Endodermal cell (in vitro differentiated cells): Measurements from ENCODE around the gene TRMO. TPM values are rescaled to one million over a fixed set of nuclear protein-coding genes. Genes with fewer than 3 reads are reported as not detected.

Experiments
- DNase-seq: peaks from one replicate; pipeline ENCODE4 v3.0.0-alpha.2; 2017
- H3K27ac ChIP-seq: 2 replicates; pipeline ENCODE4 v1.5.1; 2013; ENCODE audit warnings: mild to moderate bottlenecking, low read depth, low read length, moderate library complexity
- H3K27me3 ChIP-seq: 2 replicates; pipeline ENCODE4 v1.6.1; 2013; ENCODE audit warnings: mild to moderate bottlenecking, low read length, moderate library complexity; ENCODE audit not compliant: insufficient read depth, control insufficient read depth, poor library complexity, severe bottlenecking
- H3K36me3 ChIP-seq: 2 replicates; pipeline ENCODE4 v1.7.0; 2013; ENCODE audit warnings: mild to moderate bottlenecking, low read length, moderate library complexity; ENCODE audit not compliant: control insufficient read depth, insufficient read depth
- H3K4me1 ChIP-seq: one replicate; pipeline ENCODE4 v1.7.0; 2013; ENCODE audit warnings: low read length; ENCODE audit not compliant: control insufficient read depth, insufficient read depth
- H3K4me3 ChIP-seq: 2 replicates; pipeline ENCODE4 v1.5.1; 2013; ENCODE audit warnings: mild to moderate bottlenecking, low read length, moderate library complexity
- H3K9ac ChIP-seq: 2 replicates; pipeline ENCODE4 v1.6.1; 2013; ENCODE audit warnings: mild to moderate bottlenecking, low read length, moderate library complexity; ENCODE audit not compliant: poor library complexity, severe bottlenecking; ENCODE audit errors: extremely low read depth
- H3K9me3 ChIP-seq: 2 replicates; pipeline ENCODE4 v1.6.1; 2013; ENCODE audit warnings: mild to moderate bottlenecking, low read length, moderate library complexity; ENCODE audit not compliant: control insufficient read depth
- H3K27ac Mint-ChIP-seq: 2 replicates; pipeline ENCODE4 v1.8.0; 2020; ENCODE audit warnings: mixed read lengths
- H3K27me3 Mint-ChIP-seq: 2 replicates; pipeline ENCODE4 v1.8.0; 2021; ENCODE audit warnings: mild to moderate bottlenecking, mixed read lengths; ENCODE audit not compliant: insufficient read depth
- H3K36me3 Mint-ChIP-seq: 2 replicates; pipeline ENCODE4 v1.8.0; 2020; ENCODE audit warnings: low read depth, mixed read lengths
- H3K4me1 Mint-ChIP-seq: 2 replicates; pipeline ENCODE4 v1.8.0; 2020; ENCODE audit warnings: mixed read lengths
- H3K4me3 Mint-ChIP-seq: 2 replicates; pipeline ENCODE4 v1.8.0; 2020; ENCODE audit warnings: mild to moderate bottlenecking, moderate library complexity, mixed read lengths
- H3K9me3 Mint-ChIP-seq: 2 replicates; pipeline ENCODE4 v1.8.0; 2020; ENCODE audit warnings: mild to moderate bottlenecking, mixed read lengths
- CTCF ChIP-seq: fragments of 200-600 bp; sonication (generic); conservative IDR thresholded peaks from 2 replicates; pipeline ENCODE4 v1.5.0; 2021; ENCODE audit warnings: antibody characterized with exemption, mild to moderate bottlenecking
- WGBS, 2 experiments: methylation state at CpG; one replicate each; pipeline versions ENCODE4 v1.1.5 to v1.1.7; 2013; ENCODE audit warnings: missing lambda C conversion rate in 2 of 2, mixed read lengths in 1 of 2; ENCODE audit not compliant: insufficient coverage in 1 of 2, insufficient read length in 1 of 2; 5-methylcytosine and 5-hydroxymethylcytosine counted together
- total RNA-seq, 2 donors: library from RNA; stranded (reverse); fragmentation: NEBNext Ultra II Directional in 1 of 2; extraction: Animal tissue kit (Norgen Biotek cat#: 25700) in 1 of 2; gene quantifications; 2 replicates in 1 of 2; 3 replicates in 1 of 2; pipeline ENCODE4 v1.2.1, GENCODE V29; 2021

The TRMO gene
- total RNA-seq, 2 donors from 2014 or later: 4.9 to 7.2 TPM

GRCh38 chr9:97854696-97855485, 67.4 kb downstream of the TRMO start:
- Mint-ChIP-seq H3K36me3 (no peaks in the 10 kb centered on the region), H3K4me1 (peaks cover 14% of the 10 kb centered on the region), H3K27ac (no peak overlapping the region), H3K9me3 (no peaks in the 10 kb centered on the region), H3K4me3 (no peak overlapping the region), H3K27me3 (peaks cover 93% of the 10 kb centered on the region)
- Histone ChIP-seq H3K4me3 (no peak overlapping the region), H3K36me3 (no peaks in the 10 kb centered on the region), H3K27me3 (peaks cover 100% of the 10 kb centered on the region), H3K9ac (no peak overlapping the region), H3K4me1 (peaks cover 17% of the 10 kb centered on the region), H3K27ac (no peak overlapping the region), H3K9me3 (no peaks in the 10 kb centered on the region)
- DNase-seq: peak; percentile 65
- TF ChIP-seq CTCF: no peak
- 8 to 9% methylated on average over 36 to 71 of the region's 71 CpGs for WGBS, 2 experiments

Other genes starting within 250 kb of the TRMO start
- gene XPA, start 225.2 kb downstream of the TRMO start, total RNA-seq: 1 to 10 TPM; 4.9 to 7.3 TPM
- not detected for gene FOXE1, start 69.3 kb downstream of the TRMO start, total RNA-seq
- gene HEMGN, start 15.7 kb upstream of the TRMO start, total RNA-seq: not detected
- gene ANP32B, start 60.8 kb upstream of the TRMO start, total RNA-seq: 100 to 1,000 TPM; 155 to 191 TPM
- 10 to 100 TPM; 46.2 to 50.4 TPM for gene NANS, start 134.2 kb upstream of the TRMO start, total RNA-seq
- gene TRIM14, start 196.7 kb upstream of the TRMO start, total RNA-seq: 1 to 10 TPM; 3.1 to 5.1 TPM